HepG2 (cell line): ENCODE results near the gene ZNF816. TPM values are rescaled to one million over a fixed set of nuclear protein-coding genes. Genes with fewer than 3 reads are reported as not detected.
A peak's percentile ranks its signal among the peaks of the same experiment; 100 is the strongest.
"Not testable (repeated sequence)": the region's sequence is repeated elsewhere in the genome, so short reads cannot be mapped to it uniquely, and the experiment has no call there.

Source experiments
- ARNT2 ChIP-seq: sonication (generic); formaldehyde crosslinking; IDR thresholded peaks from 2 replicates; pipeline ENCODE4 v1.8.0; 2022; ENCODE audit warnings: mild to moderate bottlenecking, low read depth, missing genetic modification reagents, moderate library complexity
- FOXA1 ChIP-seq, 2 experiments: fragments of 450-650 bp in 1 of 2; sonication (generic) in 1 of 2; formaldehyde crosslinking in 1 of 2; IDR thresholded peaks; 2 replicates each; pipeline versions ENCODE4 v1.4.0 to v1.6.1; 2016 to 2020; ENCODE audit warnings: missing genetic modification reagents in 1 of 2
- FOXK1 ChIP-seq: sonication (generic); formaldehyde crosslinking; IDR thresholded peaks from 2 replicates; pipeline ENCODE4 v1.4.0; 2020; ENCODE audit warnings: low read depth, missing genetic modification reagents, borderline replicate concordance
- KAT7 ChIP-seq: IDR thresholded peaks from 2 replicates; pipeline ENCODE4 v1.6.1; 2018; ENCODE audit warnings: borderline replicate concordance, missing compliant biosample characterization
- KDM2A ChIP-seq: sonication (generic); formaldehyde crosslinking; IDR thresholded peaks from 2 replicates; pipeline ENCODE4 v1.4.0; 2020; ENCODE audit warnings: low read depth, missing genetic modification reagents, borderline replicate concordance
- KMT2A ChIP-seq: sonication (generic); formaldehyde crosslinking; IDR thresholded peaks from 2 replicates; pipeline ENCODE4 v1.4.0; 2020; ENCODE audit warnings: missing genetic modification reagents
- MED1 ChIP-seq: sonication (generic); formaldehyde crosslinking; IDR thresholded peaks from 2 replicates; pipeline ENCODE4 v1.4.0; 2020; ENCODE audit warnings: missing genetic modification reagents
- NCOA2 ChIP-seq: sonication (generic); formaldehyde crosslinking; IDR thresholded peaks from 2 replicates; pipeline ENCODE4 v1.8.0; 2022; ENCODE audit warnings: inconsistent platforms
- SALL1 ChIP-seq: sonication (generic); formaldehyde crosslinking; IDR thresholded peaks from 2 replicates; pipeline ENCODE4 v1.8.0; 2022; ENCODE audit warnings: mild to moderate bottlenecking, missing genetic modification reagents
- SP5 ChIP-seq: IDR thresholded peaks from 2 replicates; pipeline ENCODE4 v1.6.1; 2016; ENCODE audit warnings: low read depth, borderline replicate concordance
- TBX2 ChIP-seq: sonication (generic); formaldehyde crosslinking; IDR thresholded peaks from 2 replicates; pipeline ENCODE4 v1.5.0; 2020; ENCODE audit warnings: missing genetic modification reagents, mild to moderate bottlenecking, borderline replicate concordance
- TEAD3 ChIP-seq: optimal IDR thresholded peaks from 2 replicates; pipeline ENCODE3; 2016; ENCODE audit warnings: borderline replicate concordance
- TGIF2 ChIP-seq: IDR thresholded peaks from 2 replicates; pipeline ENCODE4 v1.6.1; 2016; ENCODE audit warnings: control low read depth, missing compliant biosample characterization
- YEATS4 ChIP-seq: sonication (generic); formaldehyde crosslinking; IDR thresholded peaks from 2 replicates; pipeline ENCODE4 v1.4.0; 2020; ENCODE audit warnings: missing genetic modification reagents, borderline replicate concordance
- ZNF292 ChIP-seq: sonication (generic); formaldehyde crosslinking; IDR thresholded peaks from 2 replicates; pipeline ENCODE4 v1.8.1; 2022; ENCODE audit warnings: mild to moderate bottlenecking, low read depth, missing genetic modification reagents, borderline replicate concordance
- ZNF614 ChIP-seq: IDR thresholded peaks from 2 replicates; pipeline ENCODE4 v1.6.1; 2018; ENCODE audit warnings: missing biosample characterization, missing genetic modification reagents, inconsistent platforms, borderline replicate concordance
- ZNF792 ChIP-seq: IDR thresholded peaks from 2 replicates; pipeline ENCODE4 v1.6.1; 2016
- ZNF816 ChIP-seq: sonication (generic); formaldehyde crosslinking; IDR thresholded peaks from 2 replicates; pipeline ENCODE4 v1.8.0; 2022; ENCODE audit warnings: missing genetic modification reagents, mild to moderate bottlenecking, borderline replicate concordance
- ZSCAN31 ChIP-seq: sonication (generic); formaldehyde crosslinking; IDR thresholded peaks from 2 replicates; pipeline ENCODE4 v1.5.0; 2020; ENCODE audit warnings: low read depth, mild to moderate bottlenecking, missing genetic modification reagents
- ZSCAN9 ChIP-seq: IDR thresholded peaks from 2 replicates; pipeline ENCODE4 v1.6.1; 2016; ENCODE audit warnings: borderline replicate concordance
- polyA plus RNA-seq, 8 experiments: library from polyadenylated mRNA; depleted of rRNA in 3 of 8; stranded (reverse) in 7 of 8; unstranded in 1 of 8; fragments of >200 nt; fragmentation: Illumina TruSeq in 4 of 8; extraction: Trizol in 4 of 8; gene quantifications; 2 replicates each; pipeline versions ENCODE4 v1.2.1 to v1.2.3, GENCODE V29; 2011 to 2016; ENCODE audit warnings: low read depth in 4 of 8, missing spikeins in 1 of 8, mixed read lengths in 1 of 8; ENCODE audit not compliant: insufficient read depth in 1 of 8
- total RNA-seq, 5 experiments: library from RNA; depleted of rRNA; stranded (reverse); fragments of >200 nt; fragmentation: Illumina TruSeq; extraction: Trizol; gene quantifications; 2 replicates each; pipeline ENCODE4 v1.2.3, GENCODE V29; 2016; ENCODE audit warnings: low read depth in 1 of 5
- TF ChIP-seq, protein P1 (sequence below): sonication (generic); formaldehyde crosslinking; IDR thresholded peaks from 2 replicates; pipeline ENCODE4 v1.4.0; 2020; ENCODE audit warnings: mild to moderate bottlenecking, missing genetic modification reagents
- TF ChIP-seq, protein P2 (sequence below): sonication (generic); formaldehyde crosslinking; IDR thresholded peaks from 2 replicates; pipeline ENCODE4 v1.8.1; 2023; ENCODE audit warnings: mild to moderate bottlenecking, missing genetic modification reagents
- TF ChIP-seq, protein P3 (sequence below): IDR thresholded peaks from 2 replicates; pipeline ENCODE4 v1.6.1; 2012; ENCODE audit warnings: inconsistent platforms
- TF ChIP-seq, protein P4 (sequence below): sonication (generic); formaldehyde crosslinking; IDR thresholded peaks from 2 replicates; pipeline ENCODE4 v1.4.0; 2020; ENCODE audit warnings: mild to moderate bottlenecking, missing genetic modification reagents

The ZNF816 gene
- total and polyA plus RNA-seq, 2 of the 13 experiments (the other 11 are each of a cell fraction or from before 2014, with no cell fraction given): 5.2 to 14.1 TPM

DNA sequence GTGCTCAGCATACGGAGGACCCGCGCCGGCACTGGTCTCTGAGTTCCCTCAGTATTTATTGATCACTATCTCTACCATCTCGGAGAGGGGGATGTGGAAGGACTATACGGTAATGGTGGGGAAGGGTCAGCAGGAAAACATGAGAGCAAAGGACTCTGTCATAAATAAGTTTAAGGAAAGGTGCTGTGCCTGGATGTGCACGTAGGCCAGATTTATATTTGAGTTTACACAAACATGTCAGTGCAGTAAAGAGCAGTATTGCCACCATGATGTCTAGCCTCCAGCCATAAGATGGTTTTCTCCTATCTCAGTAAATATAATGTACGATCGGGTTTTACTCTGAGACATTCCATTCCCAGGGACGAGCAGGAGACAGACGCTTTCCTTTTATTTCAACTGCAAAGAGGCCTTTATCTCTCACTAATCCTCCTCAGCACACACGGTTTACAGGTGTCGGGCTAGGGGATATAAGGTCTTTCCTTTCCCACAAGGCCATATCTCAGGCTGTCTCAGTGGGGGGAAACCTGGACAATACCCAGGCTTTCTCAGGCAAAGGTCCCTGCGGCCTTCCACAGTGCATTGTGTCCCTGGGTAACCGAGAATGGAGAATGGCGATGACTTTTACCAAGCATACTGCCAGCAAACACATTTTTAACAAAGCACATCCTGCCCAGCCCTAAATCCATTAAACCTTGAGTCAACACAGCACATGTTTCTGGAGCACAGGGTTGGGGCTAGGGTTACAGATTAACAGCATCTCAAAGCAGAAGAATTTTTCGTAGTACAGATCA, 17.8 kb downstream of the ZNF816 start (continued):
- TF ChIP-seq, protein P1, sequence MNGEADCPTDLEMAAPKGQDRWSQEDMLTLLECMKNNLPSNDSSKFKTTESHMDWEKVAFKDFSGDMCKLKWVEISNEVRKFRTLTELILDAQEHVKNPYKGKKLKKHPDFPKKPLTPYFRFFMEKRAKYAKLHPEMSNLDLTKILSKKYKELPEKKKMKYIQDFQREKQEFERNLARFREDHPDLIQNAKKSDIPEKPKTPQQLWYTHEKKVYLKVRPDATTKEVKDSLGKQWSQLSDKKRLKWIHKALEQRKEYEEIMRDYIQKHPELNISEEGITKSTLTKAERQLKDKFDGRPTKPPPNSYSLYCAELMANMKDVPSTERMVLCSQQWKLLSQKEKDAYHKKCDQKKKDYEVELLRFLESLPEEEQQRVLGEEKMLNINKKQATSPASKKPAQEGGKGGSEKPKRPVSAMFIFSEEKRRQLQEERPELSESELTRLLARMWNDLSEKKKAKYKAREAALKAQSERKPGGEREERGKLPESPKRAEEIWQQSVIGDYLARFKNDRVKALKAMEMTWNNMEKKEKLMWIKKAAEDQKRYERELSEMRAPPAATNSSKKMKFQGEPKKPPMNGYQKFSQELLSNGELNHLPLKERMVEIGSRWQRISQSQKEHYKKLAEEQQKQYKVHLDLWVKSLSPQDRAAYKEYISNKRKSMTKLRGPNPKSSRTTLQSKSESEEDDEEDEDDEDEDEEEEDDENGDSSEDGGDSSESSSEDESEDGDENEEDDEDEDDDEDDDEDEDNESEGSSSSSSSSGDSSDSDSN (CRISPR knock-in tag): peak; percentile 41; the same call in 1 of the 2 replicates
- 0 out of 2 replicates have a peak, but pooled peaks have one; percentile 56 for TF ChIP-seq ZNF816 (CRISPR knock-in tag)
- TF ChIP-seq, protein P2, sequence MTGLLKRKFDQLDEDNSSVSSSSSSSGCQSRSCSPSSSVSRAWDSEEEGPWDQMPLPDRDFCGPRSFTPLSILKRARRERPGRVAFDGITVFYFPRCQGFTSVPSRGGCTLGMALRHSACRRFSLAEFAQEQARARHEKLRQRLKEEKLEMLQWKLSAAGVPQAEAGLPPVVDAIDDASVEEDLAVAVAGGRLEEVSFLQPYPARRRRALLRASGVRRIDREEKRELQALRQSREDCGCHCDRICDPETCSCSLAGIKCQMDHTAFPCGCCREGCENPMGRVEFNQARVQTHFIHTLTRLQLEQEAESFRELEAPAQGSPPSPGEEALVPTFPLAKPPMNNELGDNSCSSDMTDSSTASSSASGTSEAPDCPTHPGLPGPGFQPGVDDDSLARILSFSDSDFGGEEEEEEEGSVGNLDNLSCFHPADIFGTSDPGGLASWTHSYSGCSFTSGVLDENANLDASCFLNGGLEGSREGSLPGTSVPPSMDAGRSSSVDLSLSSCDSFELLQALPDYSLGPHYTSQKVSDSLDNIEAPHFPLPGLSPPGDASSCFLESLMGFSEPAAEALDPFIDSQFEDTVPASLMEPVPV (CRISPR knock-in tag): 0 out of 2 replicates have a peak, but pooled peaks have one; percentile 26
- TF ChIP-seq ARNT2: peak; percentile 62; the same call in 1 of the 2 replicates
- 0 out of 2 replicates have a peak, but pooled peaks have one; percentile 34 for TF ChIP-seq FOXK1
- TF ChIP-seq ZNF792: peak; percentile 69; the same call in 1 of the 2 replicates
- 0 out of 2 replicates have a peak, but pooled peaks have one; percentile 38 for TF ChIP-seq ZSCAN9 (CRISPR knock-in tag)
- TF ChIP-seq TGIF2 (CRISPR knock-in tag): peak; percentile 66; the same call in 1 of the 2 replicates
- peak; percentile 69 for TF ChIP-seq SALL1 (CRISPR knock-in tag)
- TF ChIP-seq KDM2A (CRISPR knock-in tag): 0 out of 2 replicates have a peak, but pooled peaks have one; percentile 14
- not testable (repeated sequence) for TF ChIP-seq FOXA1 (IDR thresholded peaks at IDR 0.05)
- TF ChIP-seq FOXA1 (CRISPR knock-in tag; IDR thresholded peaks at IDR 0.05): peak; percentile 92
- peak; percentile 74; the same call in 1 of the 2 replicates for TF ChIP-seq KAT7 (CRISPR knock-in tag)
- TF ChIP-seq TEAD3 (CRISPR knock-in tag): peak; percentile 69
- TF ChIP-seq YEATS4 (CRISPR knock-in tag): 0 out of 2 replicates have a peak, but pooled peaks have one; percentile 37
- TF ChIP-seq KMT2A (CRISPR knock-in tag): peak; percentile 48; the same call in 1 of the 2 replicates
- peak; percentile 73; the same call in 1 of the 2 replicates for TF ChIP-seq TBX2
- TF ChIP-seq ZNF614 (CRISPR knock-in tag): peak; percentile 40; the same call in 1 of the 2 replicates
- TF ChIP-seq, protein P3, sequence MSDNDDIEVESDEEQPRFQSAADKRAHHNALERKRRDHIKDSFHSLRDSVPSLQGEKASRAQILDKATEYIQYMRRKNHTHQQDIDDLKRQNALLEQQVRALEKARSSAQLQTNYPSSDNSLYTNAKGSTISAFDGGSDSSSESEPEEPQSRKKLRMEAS: peak; percentile 66; the same call in 1 of the 2 replicates
- 0 out of 2 replicates have a peak, but pooled peaks have one; percentile 43 for TF ChIP-seq ZSCAN31
- peak; percentile 81 for TF ChIP-seq SP5 (CRISPR knock-in tag)
- TF ChIP-seq NCOA2 (CRISPR knock-in tag): peak; percentile 75
- peak; percentile 77 for TF ChIP-seq MED1 (CRISPR knock-in tag)
- TF ChIP-seq, protein P4, sequence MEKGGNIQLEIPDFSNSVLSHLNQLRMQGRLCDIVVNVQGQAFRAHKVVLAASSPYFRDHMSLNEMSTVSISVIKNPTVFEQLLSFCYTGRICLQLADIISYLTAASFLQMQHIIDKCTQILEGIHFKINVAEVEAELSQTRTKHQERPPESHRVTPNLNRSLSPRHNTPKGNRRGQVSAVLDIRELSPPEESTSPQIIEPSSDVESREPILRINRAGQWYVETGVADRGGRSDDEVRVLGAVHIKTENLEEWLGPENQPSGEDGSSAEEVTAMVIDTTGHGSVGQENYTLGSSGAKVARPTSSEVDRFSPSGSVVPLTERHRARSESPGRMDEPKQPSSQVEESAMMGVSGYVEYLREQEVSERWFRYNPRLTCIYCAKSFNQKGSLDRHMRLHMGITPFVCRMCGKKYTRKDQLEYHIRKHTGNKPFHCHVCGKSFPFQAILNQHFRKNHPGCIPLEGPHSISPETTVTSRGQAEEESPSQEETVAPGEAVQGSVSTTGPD (CRISPR knock-in tag): 0 out of 2 replicates have a peak, but pooled peaks have one; percentile 37
- peak; percentile 50; the same call in 1 of the 2 replicates for TF ChIP-seq ZNF292
